Spleen (tissue), 7 donors: ENCODE measurements around the gene ANKRD44.

Experiments
- CTCF ChIP-seq, 11 experiments: fragments of 200-600 bp in 7 of 11; fragments of 450-650 bp in 4 of 11; sonication (generic) in 4 of 11; IDR thresholded peaks in 8 of 11; conservative IDR thresholded peaks in 3 of 11; 1 replicate in 7 of 11; 2 replicates in 4 of 11; pipeline versions ENCODE4 v1.4.0 to v1.8.0; 2016 to 2021; ENCODE audit warnings: antibody characterized with exemption in 11 of 11, inconsistent platforms in 4 of 11, mild to moderate bottlenecking in 1 of 11
- POLR2A ChIP-seq, 3 donors: fragments of 450-650 bp; IDR thresholded peaks; one replicate each; pipeline ENCODE4 v1.5.1; 2017; ENCODE audit warnings: antibody characterized with exemption in 3 of 3, mild to moderate bottlenecking in 1 of 3
- POLR2AphosphoS5 ChIP-seq, 3 donors: sonication (generic); formaldehyde crosslinking; IDR thresholded peaks; one replicate each; pipeline ENCODE4 v1.5.1; 2017; ENCODE audit warnings: antibody characterized with exemption in 3 of 3
- donor health status: DM: no; HTN: no; CAD: no; lungs with moderate emphysema.
- donor health status: DM: no; HTN: no; CAD: no.
- donor health status: DM: no; HTN: no; CAD: no.

DNA sequence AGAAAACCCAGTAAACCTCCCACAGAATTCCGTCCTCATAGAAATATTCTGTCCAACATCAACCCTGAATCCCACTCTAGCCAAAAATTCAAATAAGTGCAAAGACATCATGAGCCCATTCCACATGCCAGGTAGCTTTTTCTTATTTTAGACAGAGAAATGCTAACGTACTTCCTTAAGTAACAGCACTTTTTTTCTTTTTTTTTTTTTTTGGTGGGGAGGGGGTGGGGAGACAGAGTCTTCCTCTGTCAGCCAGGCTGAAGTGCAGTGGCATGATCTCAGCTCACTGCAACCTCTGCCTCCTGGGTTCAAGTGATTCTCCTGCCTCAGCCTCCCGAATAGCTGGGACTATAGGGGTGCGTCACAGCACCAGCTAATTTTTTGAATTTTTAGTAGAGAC lies 45.5 kb downstream of the ANKRD44 start:
- no peak for TF ChIP-seq CTCF (IDR thresholded peaks at IDR 0.05 in 8 of 11, conservative IDR thresholded peaks at IDR 0.05 in 3 of 11)
- TF ChIP-seq POLR2AphosphoS5 (IDR thresholded peaks at IDR 0.05): no peak
- TF ChIP-seq POLR2A (IDR thresholded peaks at IDR 0.05): no peak
